Testis (tissue), 2 donors: ENCODE data around the gene UFSP2.

Experiments used
- CTCF ChIP-seq, 3 experiments: fragments of 450-650 bp in 2 of 3; fragments of 200-600 bp in 1 of 3; sonication (generic) in 1 of 3; IDR thresholded peaks; one replicate each; pipeline ENCODE4 v1.5.1; 2016 to 2019; ENCODE audit warnings: antibody characterized with exemption in 3 of 3, mild to moderate bottlenecking in 2 of 3, moderate library complexity in 1 of 3
- POLR2A ChIP-seq: fragments of 450-650 bp; IDR thresholded peaks from one replicate; pipeline ENCODE4 v1.6.1; 2017; ENCODE audit warnings: antibody characterized with exemption, mild to moderate bottlenecking, moderate library complexity

GRCh38 chr4:185363251-185363650 is 62.5 kb downstream of the UFSP2 start:
- TF ChIP-seq CTCF (IDR thresholded peaks at IDR 0.05) (no peak), POLR2A (no peak)
